Liver (tissue), 3 donors: ENCODE data around the gene TLNRD1.

Source experiments
- RAD21 ChIP-seq, 2 donors: IDR thresholded peaks; 2 replicates each; pipeline ENCODE4 v1.6.1; 2016; ENCODE audit warnings: antibody characterized with exemption in 2 of 2, mild to moderate bottlenecking in 2 of 2
- SP1 ChIP-seq: IDR thresholded peaks from 2 replicates; pipeline ENCODE4 v1.6.1; 2018; ENCODE audit warnings: antibody characterized with exemption, mild to moderate bottlenecking
- TAF1 ChIP-seq: conservative IDR thresholded peaks from 2 replicates; pipeline ENCODE4 v1.6.1; 2016; ENCODE audit warnings: antibody characterized with exemption, mild to moderate bottlenecking
- TF ChIP-seq, protein P1 (sequence below): fragments of 150-350 bp; IDR thresholded peaks from 2 replicates; pipeline ENCODE4 v1.5.1; 2017; ENCODE audit warnings: improper control_type of control experiment, low read depth, low read length; ENCODE audit not compliant: missing input control
- TF ChIP-seq, protein P2 (sequence below): IDR thresholded peaks from 2 replicates; pipeline ENCODE4 v1.6.1; 2016; ENCODE audit warnings: antibody characterized with exemption
- donor health status: healthy.
- donor health status: healthy.

DNA sequence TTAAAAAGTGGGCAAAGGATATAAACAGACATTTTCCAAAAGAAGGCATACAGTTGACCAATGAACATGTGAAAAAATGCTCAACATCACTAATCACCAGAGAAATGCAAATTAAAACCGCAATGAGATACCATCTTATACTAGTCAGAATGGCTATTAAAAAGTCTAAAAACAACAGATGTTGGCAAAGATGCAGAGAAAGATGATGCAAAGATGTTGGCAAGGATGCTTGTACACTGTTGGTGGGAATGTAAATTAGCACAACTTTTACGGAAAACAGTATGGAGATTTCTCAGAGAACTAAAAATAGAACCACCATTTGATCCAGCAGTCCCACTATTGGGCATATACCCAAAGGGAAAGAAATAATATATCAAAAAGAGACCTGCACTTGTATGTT lies 53.5 kb downstream of the TLNRD1 start:
- TF ChIP-seq, protein P1, sequence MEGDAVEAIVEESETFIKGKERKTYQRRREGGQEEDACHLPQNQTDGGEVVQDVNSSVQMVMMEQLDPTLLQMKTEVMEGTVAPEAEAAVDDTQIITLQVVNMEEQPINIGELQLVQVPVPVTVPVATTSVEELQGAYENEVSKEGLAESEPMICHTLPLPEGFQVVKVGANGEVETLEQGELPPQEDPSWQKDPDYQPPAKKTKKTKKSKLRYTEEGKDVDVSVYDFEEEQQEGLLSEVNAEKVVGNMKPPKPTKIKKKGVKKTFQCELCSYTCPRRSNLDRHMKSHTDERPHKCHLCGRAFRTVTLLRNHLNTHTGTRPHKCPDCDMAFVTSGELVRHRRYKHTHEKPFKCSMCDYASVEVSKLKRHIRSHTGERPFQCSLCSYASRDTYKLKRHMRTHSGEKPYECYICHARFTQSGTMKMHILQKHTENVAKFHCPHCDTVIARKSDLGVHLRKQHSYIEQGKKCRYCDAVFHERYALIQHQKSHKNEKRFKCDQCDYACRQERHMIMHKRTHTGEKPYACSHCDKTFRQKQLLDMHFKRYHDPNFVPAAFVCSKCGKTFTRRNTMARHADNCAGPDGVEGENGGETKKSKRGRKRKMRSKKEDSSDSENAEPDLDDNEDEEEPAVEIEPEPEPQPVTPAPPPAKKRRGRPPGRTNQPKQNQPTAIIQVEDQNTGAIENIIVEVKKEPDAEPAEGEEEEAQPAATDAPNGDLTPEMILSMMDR: no peak
- TF ChIP-seq RAD21 (IDR thresholded peaks at IDR 0.05) (no peak), SP1 (no peak), TAF1 (no peak)
- TF ChIP-seq, protein P2, sequence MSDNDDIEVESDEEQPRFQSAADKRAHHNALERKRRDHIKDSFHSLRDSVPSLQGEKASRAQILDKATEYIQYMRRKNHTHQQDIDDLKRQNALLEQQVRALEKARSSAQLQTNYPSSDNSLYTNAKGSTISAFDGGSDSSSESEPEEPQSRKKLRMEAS: no peak
